PFSK-1 (cell line): ENCODE data around the gene SKA2.

Experiments used
- FOXP2 ChIP-seq: optimal IDR thresholded peaks from 2 replicates; pipeline ENCODE3; 2011; ENCODE audit warnings: borderline replicate concordance, control low read depth, inconsistent platforms; ENCODE audit not compliant: insufficient read depth; ENCODE audit errors: extremely low read length, extremely low read depth
- POLR2AphosphoS5 ChIP-seq: IDR thresholded peaks from 2 replicates; pipeline ENCODE4 v1.6.1; 2012; ENCODE audit warnings: low read depth, mild to moderate bottlenecking, control low read depth, low read length, moderate library complexity
- SIN3A ChIP-seq: IDR thresholded peaks from 2 replicates; pipeline ENCODE4 v1.6.1; 2012; ENCODE audit warnings: mild to moderate bottlenecking, low read length, moderate library complexity, borderline replicate concordance; ENCODE audit not compliant: insufficient read depth
- TAF1 ChIP-seq: IDR thresholded peaks from 2 replicates; pipeline ENCODE4 v1.6.1; 2012; ENCODE audit warnings: low read length, control low read depth, borderline replicate concordance; ENCODE audit not compliant: insufficient read depth
- TF ChIP-seq, protein P1 (sequence below), 2 experiments: IDR thresholded peaks; 2 replicates each; pipeline versions ENCODE4 v1.6.1 to v1.8.0; 2011 to 2012; ENCODE audit warnings: low read depth in 2 of 2, low read length in 2 of 2, control low read depth in 1 of 2, inconsistent platforms in 1 of 2, mild to moderate bottlenecking in 1 of 2, moderate library complexity in 1 of 2; ENCODE audit not compliant: insufficient read depth in 1 of 2

Gene SKA2

DNA sequence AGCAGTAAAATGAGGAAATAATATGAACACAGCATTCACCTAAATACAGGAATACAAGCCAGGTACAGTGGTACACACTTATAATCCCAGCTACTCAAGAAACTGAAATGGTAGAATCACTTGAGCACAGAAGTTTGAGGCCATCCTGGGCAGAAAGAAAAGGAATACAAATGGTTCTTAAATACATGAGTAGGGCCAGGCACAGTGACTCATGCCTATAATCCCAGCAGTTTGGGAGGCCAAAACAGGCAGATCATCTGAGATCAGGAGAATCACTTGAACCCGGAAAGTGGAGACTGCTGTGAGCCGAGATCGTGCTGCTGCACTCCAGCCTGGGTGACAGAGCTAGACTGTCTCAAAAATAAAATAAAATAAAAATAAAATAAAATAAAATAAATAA is 31.9 kb upstream of the SKA2 start:
- TF ChIP-seq TAF1 (no peak), FOXP2 (no peak), SIN3A (no peak), POLR2AphosphoS5 (no peak)
- TF ChIP-seq, protein P1, sequence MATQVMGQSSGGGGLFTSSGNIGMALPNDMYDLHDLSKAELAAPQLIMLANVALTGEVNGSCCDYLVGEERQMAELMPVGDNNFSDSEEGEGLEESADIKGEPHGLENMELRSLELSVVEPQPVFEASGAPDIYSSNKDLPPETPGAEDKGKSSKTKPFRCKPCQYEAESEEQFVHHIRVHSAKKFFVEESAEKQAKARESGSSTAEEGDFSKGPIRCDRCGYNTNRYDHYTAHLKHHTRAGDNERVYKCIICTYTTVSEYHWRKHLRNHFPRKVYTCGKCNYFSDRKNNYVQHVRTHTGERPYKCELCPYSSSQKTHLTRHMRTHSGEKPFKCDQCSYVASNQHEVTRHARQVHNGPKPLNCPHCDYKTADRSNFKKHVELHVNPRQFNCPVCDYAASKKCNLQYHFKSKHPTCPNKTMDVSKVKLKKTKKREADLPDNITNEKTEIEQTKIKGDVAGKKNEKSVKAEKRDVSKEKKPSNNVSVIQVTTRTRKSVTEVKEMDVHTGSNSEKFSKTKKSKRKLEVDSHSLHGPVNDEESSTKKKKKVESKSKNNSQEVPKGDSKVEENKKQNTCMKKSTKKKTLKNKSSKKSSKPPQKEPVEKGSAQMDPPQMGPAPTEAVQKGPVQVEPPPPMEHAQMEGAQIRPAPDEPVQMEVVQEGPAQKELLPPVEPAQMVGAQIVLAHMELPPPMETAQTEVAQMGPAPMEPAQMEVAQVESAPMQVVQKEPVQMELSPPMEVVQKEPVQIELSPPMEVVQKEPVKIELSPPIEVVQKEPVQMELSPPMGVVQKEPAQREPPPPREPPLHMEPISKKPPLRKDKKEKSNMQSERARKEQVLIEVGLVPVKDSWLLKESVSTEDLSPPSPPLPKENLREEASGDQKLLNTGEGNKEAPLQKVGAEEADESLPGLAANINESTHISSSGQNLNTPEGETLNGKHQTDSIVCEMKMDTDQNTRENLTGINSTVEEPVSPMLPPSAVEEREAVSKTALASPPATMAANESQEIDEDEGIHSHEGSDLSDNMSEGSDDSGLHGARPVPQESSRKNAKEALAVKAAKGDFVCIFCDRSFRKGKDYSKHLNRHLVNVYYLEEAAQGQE (IDR thresholded peaks at IDR 0.05; ENCODE audit: insufficient read depth in 1 of 2, low read depth in 2 of 2, low read length in 2 of 2), result no peak

DNA sequence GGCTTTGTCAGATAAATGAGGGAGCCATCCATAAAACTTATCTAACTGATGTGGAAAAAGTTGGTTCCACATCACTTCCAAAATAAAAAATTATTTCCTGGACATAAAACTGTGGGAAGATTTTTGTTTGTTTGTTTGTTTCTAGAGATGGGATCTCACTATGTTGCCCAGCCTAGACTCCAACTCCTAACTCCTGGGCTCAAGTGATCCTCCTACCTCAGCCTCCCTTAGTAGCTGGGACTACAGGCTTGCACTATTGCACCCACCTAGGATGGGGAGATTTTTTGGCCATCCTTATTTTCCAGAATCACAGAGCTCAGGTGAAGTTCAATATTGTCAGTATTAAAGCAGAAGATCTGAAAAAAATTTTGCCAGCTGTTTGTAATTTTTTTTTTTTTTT is 31.0 kb upstream of the SKA2 start:
- TF ChIP-seq FOXP2, result no peak
- TF ChIP-seq POLR2AphosphoS5, result no peak
- TF ChIP-seq SIN3A, result no peak
- no peak for TF ChIP-seq TAF1
- TF ChIP-seq, protein P1 (IDR thresholded peaks at IDR 0.05; ENCODE audit: insufficient read depth in 1 of 2, low read depth in 2 of 2, low read length in 2 of 2), result no peak

DNA sequence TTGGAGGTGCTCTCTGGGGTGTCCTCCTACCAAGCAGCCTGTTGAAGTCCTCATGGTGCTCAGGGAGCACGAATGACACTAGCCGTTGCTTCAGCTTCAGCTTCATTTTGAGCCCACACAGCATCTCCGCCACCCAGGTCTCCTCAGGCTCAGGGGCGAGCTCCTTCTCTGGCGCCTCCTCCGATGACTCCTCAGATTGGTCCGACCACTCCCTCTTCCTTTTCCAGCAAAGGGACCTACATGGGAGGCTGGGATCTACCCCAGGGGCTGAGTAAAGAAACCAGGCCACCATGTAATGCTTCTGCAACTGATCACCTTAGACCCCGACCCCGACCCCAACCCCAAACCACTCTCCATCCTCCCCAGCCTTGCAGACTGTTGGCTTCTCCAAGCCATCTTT is 26.5 kb upstream of the SKA2 start:
- TF ChIP-seq, protein P1 (IDR thresholded peaks at IDR 0.05; ENCODE audit: insufficient read depth in 1 of 2, low read depth in 2 of 2, low read length in 2 of 2), result no peak
- no peak for TF ChIP-seq POLR2AphosphoS5

DNA sequence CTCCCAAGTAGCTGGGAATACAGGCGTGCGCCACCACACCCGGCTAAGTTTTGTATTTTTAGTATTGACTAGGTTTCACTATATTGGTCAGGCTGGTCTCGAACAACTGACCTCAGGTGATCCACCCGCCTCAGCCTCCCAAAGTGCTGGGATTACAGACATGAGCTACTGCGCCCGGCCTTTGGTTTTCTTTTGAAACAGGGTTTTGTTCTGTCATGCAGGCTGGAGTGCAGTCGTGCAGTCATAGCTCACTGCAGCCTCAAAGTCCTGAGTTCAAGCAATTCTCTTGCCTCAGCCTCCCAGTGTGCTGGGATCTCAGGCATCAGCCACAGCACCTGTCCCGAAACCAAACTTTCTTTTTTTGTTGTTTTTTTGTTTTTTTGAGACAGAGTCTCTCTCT is 25.6 kb upstream of the SKA2 start:
- no peak for TF ChIP-seq FOXP2
- TF ChIP-seq TAF1, result no peak
- TF ChIP-seq POLR2AphosphoS5, result no peak
- TF ChIP-seq, protein P1 (IDR thresholded peaks at IDR 0.05; ENCODE audit: insufficient read depth in 1 of 2, low read depth in 2 of 2, low read length in 2 of 2), result no peak
- no peak for TF ChIP-seq SIN3A

DNA sequence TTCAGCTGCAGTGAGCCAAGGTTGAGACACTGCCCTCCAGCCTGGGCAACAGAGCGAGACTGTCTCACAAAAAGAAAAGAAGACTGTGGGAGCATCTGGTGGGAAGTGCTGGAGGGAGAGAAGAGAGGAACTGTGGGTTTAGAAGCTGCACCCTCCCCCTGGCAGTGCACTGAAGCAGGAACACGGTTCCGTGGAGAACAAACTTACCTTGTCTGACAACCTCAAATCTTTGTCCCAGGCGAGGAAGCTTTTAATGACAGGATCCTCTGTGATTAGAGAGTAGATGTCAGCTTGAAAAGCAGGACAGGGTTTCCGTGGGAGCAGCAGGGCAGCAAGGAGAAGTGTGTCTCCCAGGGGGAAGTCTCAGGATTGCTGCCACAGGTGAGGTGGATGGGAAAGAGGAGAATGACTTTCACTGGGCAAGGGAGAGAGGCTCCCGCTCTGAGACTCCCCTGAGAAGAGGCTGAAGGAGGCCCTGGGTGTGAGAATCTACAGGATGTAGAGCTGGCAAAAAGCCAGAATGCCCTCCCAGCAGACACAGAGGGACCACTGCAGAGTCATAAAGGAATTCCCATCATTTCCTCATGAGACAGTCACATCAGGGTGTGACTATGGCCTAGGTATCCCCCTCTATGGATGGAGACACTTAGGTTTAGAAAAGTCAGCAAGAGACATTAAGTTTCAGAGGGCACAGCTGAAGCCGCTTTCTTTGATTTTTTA is 23.4 kb upstream of the SKA2 start:
- TF ChIP-seq SIN3A, result no peak
- TF ChIP-seq, protein P1 (IDR thresholded peaks at IDR 0.05; ENCODE audit: insufficient read depth in 1 of 2, low read depth in 2 of 2, low read length in 2 of 2), result no peak
- no peak for TF ChIP-seq FOXP2
